ENCODE results near the gene ZBTB40.

The ZBTB40 gene

GRCh38 chr1:22534951-22535350 lies 83.3 kb downstream of the ZBTB40 start:
- DNase-seq (ENCODE audit: low read depth), result no peak

- no peak for DNase-seq (ENCODE audit: low read depth)
Observed at GRCh38 chr1:22535399-22535798, 83.7 kb downstream of the ZBTB40 start.

- no peak for DNase-seq (ENCODE audit: low read depth)
Observed at GRCh38 chr1:22536506-22536905, 84.9 kb downstream of the ZBTB40 start.

- DNase-seq (ENCODE audit: low read depth), result no peak
Observed at GRCh38 chr1:22537441-22538139, 85.9 kb downstream of the ZBTB40 start.

GRCh38 chr1:22539510-22540118 lies 88.0 kb downstream of the ZBTB40 start:
- no peak for DNase-seq (ENCODE audit: low read depth)

- DNase-seq (ENCODE audit: low read depth), result no peak
Observed at GRCh38 chr1:22540337-22540736, 88.7 kb downstream of the ZBTB40 start.

- no peak for DNase-seq (ENCODE audit: low read depth)
Observed at GRCh38 chr1:22542886-22543285, 91.2 kb downstream of the ZBTB40 start.

- DNase-seq (ENCODE audit: low read depth), result no peak
Observed at GRCh38 chr1:22543679-22544078, 92.0 kb downstream of the ZBTB40 start.

- no peak for DNase-seq (ENCODE audit: low read depth)
Observed at GRCh38 chr1:22544606-22545005, 93.0 kb downstream of the ZBTB40 start.

GRCh38 chr1:22545141-22545540 lies 93.5 kb downstream of the ZBTB40 start:
- DNase-seq (ENCODE audit: low read depth), result no peak

GRCh38 chr1:22547186-22547817 lies 95.7 kb downstream of the ZBTB40 start:
- DNase-seq (ENCODE audit: low read depth), result no peak

GRCh38 chr1:22547818-22548462 lies 96.3 kb downstream of the ZBTB40 start:
- no peak for DNase-seq (ENCODE audit: low read depth)

GRCh38 chr1:22550021-22550420 lies 98.4 kb downstream of the ZBTB40 start:
- DNase-seq (ENCODE audit: low read depth), result no peak

- DNase-seq (ENCODE audit: low read depth), result no peak
Observed at GRCh38 chr1:22551591-22551990, 99.9 kb downstream of the ZBTB40 start.

- DNase-seq (ENCODE audit: low read depth), result no peak
Observed at GRCh38 chr1:22552021-22552420, 100.4 kb downstream of the ZBTB40 start.

- no peak for DNase-seq (ENCODE audit: low read depth)
Observed at GRCh38 chr1:22553104-22553880, 101.6 kb downstream of the ZBTB40 start.

GRCh38 chr1:22553991-22554522 lies 102.4 kb downstream of the ZBTB40 start:
- no peak for DNase-seq (ENCODE audit: low read depth)

- no peak for DNase-seq (ENCODE audit: low read depth)
Observed at GRCh38 chr1:22555371-22555656, 103.7 kb downstream of the ZBTB40 start.

- DNase-seq (ENCODE audit: low read depth), result no peak
Observed at GRCh38 chr1:22556391-22557104, 104.9 kb downstream of the ZBTB40 start.

- DNase-seq (ENCODE audit: low read depth), result no peak
Observed at GRCh38 chr1:22557341-22557950, 105.8 kb downstream of the ZBTB40 start.

Data from stimulated activated CD8-positive, alpha-beta memory T cell treated with anti-CD3 and anti-CD28 coated beads, Interleukin-15, amount 100 ng/mL, for 1 hour (primary cell).